HG02571 (cell line): ENCODE results near the gene BABAM2.

Experiments
- ATAC-seq: cut with Tn5 transposase; IDR thresholded peaks from one replicate; pipeline ENCODE4 v1.9.1; 2021; ENCODE audit warnings: mild to moderate bottlenecking, moderate library complexity; ENCODE audit not compliant: unreplicated experiment

Gene BABAM2

DNA sequence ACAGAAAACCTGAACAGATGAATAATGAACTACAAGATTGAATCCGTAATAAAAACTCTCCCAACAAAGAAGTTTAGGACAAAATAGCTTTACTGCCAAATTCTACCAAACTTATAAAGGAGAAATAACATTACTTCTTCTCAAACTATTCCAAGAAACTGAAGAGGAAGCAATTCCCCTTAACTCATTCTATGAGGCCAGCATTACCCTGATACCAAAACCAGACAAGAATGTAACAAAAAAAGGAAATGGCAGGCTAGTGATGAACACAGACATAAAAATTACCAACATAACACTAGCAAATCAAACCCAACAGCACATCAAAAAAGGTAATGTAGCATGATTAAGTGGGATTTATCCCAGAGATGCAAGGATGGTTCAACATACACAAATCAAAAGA, 288.4 kb downstream of the BABAM2 start:
- ATAC-seq: no peak

DNA sequence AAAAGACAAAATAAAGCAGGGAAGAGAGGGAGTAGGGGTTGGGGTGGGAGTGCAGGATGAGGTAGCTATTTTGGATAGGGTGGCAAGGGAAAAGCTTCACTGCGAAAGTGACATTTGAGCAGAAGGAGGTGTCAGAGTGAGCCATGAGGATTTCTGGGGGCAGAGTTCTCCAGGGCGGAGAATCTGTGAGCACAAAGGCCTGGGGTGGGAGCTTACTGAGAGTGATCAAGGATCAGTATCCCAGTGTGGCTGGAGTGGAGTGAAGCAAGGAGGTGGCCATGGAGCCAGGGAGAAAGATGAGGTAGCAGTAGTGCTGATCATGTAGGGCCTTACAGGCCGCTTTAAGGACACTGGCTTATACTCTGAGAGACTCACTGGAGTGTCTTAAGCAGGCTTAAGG, 291.3 kb downstream of the BABAM2 start:
- no peak for ATAC-seq

DNA sequence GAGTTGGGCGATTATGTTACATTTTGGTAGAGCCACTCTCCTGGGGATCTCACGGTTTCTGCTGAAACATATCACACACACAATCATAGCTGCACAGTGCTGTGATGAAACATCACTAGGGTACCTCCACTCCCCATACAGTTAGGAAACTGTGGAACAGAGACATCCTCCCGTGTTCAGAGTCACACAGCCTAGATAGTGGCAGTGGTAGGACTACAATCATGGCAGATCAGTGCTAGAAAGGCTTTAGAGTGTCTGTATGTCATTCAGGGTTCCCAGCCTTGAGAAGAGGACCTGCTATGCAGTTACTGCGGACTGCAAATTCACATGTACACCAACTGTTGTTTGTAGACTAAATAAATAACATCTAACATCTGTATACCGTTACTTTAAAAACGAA, 291.8 kb downstream of the BABAM2 start:
- no peak for ATAC-seq

DNA sequence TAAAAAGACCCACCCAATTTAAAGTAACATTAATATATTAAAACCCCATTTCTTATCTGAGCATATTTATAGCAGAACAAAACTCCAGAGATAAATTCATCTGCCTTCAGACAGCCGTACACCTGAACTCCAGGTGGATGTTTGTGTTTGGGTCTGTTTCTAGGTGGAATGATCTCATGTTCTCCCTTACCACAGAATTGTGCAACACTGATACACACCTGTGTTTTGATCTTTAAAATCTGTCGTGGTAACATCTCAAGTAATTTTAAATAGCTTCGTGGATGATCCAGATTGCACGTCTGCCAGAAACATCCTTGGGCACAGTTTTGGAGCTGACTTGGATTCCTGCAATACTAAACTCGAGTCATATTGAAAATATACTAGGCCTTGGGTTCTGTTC, 294.6 kb downstream of the BABAM2 start:
- ATAC-seq: no peak

DNA sequence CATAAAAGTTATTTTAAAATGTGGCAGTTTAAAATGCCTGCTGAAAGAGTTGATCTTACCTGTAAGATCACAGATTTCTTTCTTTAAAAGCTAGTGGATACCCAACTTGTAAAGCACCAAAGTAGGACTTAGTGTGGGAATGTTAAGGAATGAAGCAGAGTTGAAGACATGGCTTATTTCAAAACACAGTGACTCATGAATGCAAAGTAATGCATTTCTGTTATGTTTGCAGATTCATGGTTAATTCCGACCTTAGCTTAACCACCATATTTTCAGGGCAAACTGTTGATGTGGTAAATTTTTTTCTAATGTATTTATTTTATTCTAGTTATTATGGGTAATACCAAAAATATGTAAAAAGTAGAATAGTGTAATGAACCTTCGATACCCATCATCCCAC, 295.4 kb downstream of the BABAM2 start:
- no peak for ATAC-seq

DNA sequence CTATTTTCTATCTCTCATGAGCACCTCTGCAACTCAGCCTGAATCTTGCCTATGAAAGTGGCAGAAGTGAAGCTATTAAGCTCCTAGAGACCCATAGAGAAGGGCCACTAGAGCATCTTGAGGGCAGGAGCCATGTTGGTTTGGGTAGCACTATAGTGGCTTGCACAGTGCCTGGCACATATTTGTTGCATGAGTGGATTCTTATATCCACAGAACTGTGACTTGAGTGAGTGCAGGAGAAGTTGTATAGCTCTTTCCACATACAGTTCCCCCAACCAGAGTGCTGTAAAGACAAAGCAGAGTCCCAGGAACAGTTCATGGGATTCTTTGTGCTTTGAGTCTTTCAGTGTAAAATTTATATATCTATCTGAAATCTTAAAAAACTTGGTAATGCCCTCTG, 296.7 kb downstream of the BABAM2 start:
- ATAC-seq: no peak

DNA sequence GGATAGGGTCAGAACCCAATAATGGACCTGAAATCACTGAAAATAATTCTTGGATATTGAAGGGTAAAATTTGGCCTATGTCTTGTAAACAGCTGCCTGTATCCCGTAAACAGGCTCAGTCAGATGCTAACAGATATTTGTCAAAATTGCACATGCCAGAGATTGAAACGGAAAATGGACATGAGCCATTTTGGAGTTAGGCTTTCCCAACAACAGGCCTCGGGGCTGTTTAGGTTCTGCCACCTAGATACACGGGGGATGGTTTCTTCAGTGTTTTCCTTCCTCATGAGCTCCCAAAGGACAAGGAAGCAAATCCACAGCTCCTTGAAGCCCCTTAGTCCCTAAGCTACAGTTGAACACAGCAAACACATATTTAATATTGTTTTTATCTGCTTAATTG, 297.9 kb downstream of the BABAM2 start:
- ATAC-seq: no peak

DNA sequence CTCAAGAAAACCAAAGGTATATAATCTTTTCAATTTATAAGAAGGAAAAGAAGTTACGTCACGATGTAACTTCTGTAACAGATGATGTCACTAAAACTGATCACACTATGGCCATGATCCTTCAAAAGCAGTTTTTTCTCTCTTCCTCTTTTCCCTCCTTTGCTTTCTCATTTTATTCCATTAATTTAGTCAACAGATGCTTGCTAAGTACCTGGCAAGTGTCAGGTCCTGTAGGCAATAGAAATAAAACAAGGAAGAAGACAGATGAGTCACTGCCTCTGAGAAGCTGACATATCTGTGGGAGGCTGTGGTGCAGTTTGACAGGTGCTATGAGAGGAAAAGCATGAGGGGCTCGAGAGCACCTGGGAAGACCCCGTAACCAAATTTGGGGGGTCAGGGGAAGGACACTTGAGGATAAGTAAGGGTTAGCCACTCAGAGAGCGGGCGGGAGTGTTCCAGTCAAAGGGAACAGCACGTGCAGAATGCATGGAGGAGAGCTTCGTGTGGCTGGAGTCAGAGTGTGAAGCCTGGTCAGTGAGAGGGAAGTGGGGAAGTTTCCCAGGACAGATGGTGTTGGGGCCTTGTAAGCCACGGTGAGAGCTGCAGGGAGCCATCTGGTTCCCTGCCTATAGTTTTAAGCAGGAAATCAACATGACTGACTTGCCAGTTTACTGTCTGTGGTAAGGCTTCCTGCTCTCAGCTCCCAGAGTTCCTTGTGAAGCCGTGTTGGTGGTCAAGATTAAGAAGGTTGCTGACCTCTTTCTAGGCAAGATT, 303.3 kb downstream of the BABAM2 start:
- no peak for ATAC-seq

DNA sequence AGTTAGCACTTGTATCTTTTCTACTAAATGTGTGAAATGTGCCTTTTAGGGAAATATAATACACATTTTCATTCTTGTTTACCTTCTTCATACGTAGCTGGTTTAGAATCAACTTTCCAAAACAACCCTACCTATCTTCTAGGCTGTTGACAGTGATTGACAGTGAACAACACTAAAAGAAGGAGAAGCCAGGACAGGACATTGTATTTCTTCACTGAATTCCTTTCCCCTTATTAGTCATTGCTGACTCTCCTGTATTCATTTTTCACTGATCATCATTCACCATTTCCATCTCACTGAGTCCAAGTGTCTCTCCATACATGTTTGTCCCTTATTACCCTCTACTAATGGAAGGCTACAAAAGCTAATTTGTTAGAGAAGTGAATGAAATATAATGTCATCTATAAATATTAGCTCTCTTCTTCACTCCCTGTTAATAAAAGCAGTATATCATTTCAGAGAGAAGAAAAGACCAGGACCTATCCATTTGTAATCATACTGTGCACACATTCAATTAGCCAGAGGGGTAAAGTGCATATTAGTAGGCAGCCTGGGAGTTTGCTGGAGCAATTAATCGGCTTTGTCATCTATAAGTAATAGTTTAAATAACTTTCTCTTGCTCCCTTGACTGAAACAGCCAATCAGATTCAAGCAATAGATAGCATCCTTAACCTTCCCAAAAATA, 309.6 kb downstream of the BABAM2 start:
- ATAC-seq: no peak

DNA sequence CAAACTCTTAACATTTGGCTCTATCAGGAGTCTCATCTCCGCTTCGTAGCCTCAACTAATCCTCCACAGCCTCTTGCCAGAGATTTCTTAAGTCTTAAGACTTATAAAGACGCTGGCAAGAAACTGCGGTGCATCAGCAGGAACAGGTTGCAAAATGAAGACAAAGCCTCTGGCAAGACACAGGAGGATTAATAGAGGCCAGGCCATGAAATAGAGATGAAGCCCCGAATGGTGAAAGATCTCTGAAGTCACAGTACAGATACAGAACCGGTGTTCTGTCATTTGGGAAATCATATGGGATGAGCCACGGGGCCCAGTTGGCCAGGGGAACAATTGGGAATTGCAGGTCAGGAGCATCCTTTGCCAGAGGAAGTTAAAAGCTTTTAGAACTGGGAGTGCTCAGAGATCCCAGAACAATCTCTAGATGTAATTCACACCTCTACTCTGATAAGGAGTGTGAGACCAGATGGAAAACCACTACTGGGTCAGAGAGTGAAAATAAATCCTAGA, 311.2 kb downstream of the BABAM2 start:
- no peak for ATAC-seq

DNA sequence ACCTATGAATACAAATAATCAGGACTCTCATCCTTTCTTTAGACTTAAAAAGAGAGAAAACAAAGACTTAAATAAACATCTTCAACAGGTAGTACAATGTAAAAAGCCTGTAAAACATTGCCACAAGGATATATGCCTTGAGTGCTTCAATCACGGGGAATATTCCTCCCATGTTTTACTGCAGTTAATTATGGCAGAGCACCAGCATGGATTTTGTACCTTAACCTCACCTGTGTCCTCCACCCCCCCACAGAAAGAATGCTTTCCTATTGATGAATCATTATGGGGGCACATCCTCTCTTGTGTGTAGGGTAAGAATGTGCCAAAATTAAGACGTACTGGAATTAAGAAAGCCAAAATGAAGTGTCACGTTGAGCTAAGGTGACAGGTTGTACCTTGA, 312.2 kb downstream of the BABAM2 start:
- ATAC-seq: no peak

DNA sequence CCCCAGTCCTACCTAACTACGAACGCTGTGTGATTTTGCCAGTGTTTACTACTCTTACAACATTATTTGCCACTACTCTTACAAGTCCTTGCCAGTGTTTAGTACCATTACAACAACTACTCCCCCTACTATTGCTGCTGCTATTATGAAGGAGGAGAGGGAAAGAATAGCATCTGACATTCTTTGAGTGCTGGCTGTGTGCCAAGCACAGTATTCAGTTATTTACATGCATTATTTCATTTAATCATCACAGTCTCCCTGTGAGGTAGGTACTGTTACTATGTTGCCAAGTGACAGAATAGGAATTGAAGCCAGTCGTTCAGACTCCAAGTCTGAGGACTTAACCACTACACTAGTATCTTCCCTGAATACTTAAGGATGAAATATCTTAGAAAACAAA, 316.2 kb downstream of the BABAM2 start:
- no peak for ATAC-seq

DNA sequence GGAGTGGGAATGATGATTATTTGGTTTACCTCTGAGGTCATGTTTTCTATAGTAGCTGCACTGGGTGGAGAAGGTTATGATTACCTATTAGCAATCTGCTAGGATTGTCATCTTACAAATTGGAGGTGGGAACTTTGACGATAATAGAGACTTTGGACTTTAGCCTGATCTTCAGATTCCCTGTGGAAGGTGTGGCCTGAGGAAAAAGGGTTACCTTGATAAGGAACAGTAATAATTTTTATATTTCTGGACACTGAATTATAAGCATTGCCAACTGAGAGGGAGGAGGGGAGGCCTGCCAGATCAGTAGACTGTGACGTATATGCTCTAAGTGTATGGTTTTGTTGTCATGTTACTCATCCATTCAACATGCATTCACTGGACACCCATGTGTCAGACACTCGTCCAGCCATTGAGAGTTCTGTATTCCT, 318.7 kb downstream of the BABAM2 start:
- no peak for ATAC-seq

DNA sequence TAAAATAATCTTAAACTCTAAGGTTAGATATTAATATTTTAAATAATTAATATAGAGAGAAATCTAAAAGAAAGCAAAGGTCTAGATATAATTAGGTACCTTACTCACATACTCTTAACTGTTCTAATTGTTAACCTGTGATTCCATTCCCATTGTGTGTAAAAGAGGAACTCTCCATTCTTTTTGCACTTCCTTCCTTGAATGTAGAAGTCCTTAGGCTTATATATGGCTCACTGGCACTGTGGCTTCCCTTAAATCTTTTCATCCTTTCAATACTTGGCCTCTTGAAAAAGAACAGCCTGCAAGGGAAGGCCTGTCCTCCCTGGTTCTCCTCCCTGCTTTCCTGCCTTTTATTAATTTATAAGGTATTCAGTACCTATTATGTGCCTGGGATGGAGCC, 319.3 kb downstream of the BABAM2 start:
- ATAC-seq: no peak

DNA sequence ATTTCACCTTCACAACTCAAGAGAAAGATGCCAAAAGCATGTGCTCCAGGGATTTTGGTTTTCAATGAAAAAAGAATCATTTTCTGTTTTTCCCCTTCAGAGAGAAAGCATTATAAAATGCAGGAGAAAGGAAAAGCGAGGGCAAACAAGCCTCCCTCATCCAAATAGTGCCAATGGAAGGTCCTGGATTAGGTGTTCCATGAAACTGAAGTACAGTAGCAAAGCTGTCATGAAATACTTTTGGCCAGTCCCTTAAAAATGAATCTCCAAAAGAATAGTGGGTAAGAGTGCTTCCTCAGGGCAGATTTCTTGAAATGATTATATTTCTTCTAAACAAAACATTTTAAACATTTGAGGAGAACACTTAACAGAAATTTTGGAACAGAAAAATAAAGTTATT, 320.0 kb downstream of the BABAM2 start:
- no peak for ATAC-seq

DNA sequence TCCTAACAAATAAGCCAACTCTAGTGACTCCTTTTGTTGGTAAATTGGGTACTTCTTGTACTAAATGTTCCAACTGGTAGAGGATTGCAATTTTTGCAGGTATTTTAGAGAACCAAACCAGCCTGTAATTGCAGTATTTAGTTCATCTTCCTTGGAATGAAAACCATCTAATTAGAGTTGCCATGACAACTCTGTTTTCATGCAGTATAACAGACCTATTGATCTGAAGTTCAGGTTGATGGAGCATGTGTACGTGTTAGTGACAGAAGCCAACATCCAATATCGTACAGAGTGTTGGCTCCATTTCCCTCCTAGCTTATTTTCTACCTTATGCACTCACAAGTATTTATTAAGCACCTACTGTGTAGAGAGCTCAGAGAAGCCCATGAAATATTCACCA, 325.8 kb downstream of the BABAM2 start:
- ATAC-seq: no peak

DNA sequence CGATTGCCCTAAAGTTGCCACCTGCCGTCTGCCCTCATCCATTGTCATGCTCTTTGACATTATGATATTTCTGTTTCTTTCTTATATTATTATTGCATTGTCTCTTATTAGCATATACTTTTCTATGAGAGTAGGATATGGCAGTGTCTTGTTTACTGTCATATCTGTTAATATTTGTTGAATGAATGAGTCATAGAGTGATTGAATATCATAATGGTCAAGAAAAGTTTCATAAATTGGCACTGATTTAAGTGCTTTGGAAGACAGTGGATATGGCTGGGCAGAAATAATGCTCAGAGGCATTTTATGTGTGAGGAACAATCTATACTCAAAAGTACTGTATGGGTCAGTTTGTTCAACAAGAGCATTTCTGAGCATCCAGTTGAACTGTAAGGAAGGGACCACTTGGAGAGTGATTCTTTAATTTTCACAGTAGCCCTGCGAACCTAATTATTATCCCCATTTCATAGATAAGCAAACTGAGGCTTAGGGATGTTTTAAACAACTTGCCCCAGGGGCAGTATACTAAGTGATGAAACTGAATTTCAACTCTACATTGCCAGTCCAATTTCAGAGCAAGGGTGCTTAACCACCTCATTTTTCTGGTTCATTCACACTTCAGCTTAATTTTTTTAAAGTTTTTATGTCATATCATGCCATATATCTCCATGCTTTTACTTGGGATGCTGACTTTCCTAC, 326.7 kb downstream of the BABAM2 start:
- ATAC-seq: no peak

DNA sequence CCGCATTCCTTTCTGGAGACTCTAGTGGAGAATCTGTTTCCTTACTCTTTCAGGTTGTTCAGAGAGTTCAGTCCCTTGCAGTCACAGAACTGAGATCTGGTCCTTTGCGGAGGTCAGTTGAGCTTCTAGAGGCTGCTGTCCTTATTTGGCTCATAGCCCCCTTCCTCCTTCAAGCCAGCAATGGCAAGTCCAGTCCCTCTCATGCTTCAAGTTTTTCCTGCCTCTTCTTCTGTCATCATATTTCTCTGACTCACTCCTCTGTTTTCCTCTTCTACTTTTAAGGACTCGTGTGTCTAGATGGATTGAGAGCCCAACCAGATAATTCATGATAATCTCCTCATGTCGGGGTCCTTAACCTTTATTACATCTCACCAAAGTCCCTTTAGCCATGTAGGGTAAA, 328.6 kb downstream of the BABAM2 start:
- no peak for ATAC-seq

DNA sequence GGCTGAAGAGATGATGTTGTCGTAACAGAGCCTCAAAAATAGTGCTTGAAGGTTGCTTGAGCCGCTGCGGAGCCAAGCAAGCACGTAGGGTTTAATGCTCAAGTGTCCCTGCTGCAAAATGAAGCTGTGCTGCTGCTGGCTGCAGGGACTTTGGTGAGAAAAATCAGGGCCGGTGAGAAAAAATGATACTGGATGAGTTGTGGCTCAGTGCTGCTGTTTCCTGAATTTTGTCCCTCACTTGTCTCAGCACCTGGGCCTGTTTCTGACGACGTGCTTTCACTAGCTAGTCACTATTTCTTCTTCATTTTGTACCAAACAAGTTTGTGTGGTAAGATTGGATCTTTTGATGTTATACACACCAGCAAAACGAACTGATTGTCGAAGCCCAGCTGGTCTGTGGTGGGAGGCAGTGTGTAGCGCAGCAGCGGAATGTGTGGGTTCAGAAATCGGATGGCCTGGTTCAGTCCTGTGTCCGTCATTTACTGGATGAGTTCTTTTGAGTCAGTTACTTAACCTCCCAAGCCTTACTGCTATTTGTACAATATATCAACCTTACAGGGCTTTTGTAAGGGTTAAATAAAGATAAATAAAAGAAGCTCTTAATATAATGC, 329.3 kb downstream of the BABAM2 start:
- no peak for ATAC-seq

DNA sequence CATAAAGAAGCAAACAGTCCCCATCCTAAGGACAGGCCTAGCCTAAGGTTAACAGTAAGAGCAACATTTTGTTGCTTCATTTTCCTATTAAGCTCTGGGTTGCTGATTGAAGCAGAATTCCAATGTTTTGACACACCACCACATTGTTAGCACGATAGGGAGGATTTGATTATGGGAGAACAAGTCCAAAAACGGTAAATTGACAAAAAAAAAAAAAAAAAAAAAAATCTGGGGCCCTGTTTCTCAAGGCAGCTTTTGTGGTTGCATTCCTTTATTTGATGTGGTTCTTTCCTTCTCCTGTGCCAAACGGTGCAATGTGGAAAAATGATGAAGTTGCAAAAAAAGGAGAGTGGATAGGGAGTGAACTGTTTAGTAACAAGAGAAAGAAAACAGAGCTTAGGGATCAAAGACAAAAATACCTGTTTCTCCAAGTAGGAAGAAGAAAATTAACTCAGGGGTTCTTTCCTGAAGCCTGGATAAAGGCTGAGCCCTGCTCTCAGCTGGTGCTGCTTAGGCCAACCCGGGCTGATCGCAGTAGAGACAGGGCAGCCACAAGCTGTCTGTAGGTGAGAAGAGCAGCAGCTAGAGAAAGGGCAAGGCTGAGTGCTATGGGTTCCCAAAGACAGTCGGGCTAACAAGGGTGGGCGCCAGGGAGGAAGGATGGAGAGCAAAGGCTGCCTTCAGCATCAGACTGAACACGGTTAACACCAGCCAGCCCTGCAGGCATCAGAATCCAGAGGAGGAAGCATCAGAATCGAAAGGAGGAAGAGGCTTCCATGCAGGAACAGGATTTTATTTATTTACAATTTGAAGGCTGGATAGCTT, 334.3 kb downstream of the BABAM2 start:
- ATAC-seq: no peak
